Measurements from ENCODE around the gene REM2.

Gene REM2

GRCh38 chr14:22932146-22932545 lies 49.1 kb downstream of the REM2 start:
- no peak overlapping the region for H3K4me3 ChIP-seq (ENCODE audit: low read length)
- no peak for TF ChIP-seq ZNF274 (IDR thresholded peaks at IDR 0.05; ENCODE audit: low read depth, low read length)

GRCh38 chr14:22935156-22935555 lies 52.1 kb downstream of the REM2 start:
- H3K4me3 ChIP-seq (ENCODE audit: low read length), result no peak overlapping the region
- TF ChIP-seq ZNF274 (IDR thresholded peaks at IDR 0.05; ENCODE audit: low read depth, low read length), result no peak
